Colonic mucosa (tissue), 4 donors: ENCODE results near the gene MFSD2B. TPM values are rescaled to one million over a fixed set of nuclear protein-coding genes. Genes with fewer than 3 reads are reported as not detected.

Source experiments
- DNase-seq: peaks from one replicate; pipeline ENCODE4 v3.0.0-alpha.2; 2020
- H3K27ac ChIP-seq: fragments of 200-600 bp; one replicate; pipeline ENCODE4 v1.8.0; 2021
- H3K27me3 ChIP-seq: fragments of 200-600 bp; one replicate; pipeline ENCODE4 v1.8.0; 2021
- H3K36me3 ChIP-seq: fragments of 200-600 bp; one replicate; pipeline ENCODE4 v1.8.0; 2021
- H3K4me1 ChIP-seq: fragments of 200-600 bp; one replicate; pipeline ENCODE4 v1.8.0; 2021; ENCODE audit warnings: mild to moderate bottlenecking
- H3K4me3 ChIP-seq: fragments of 200-600 bp; one replicate; pipeline ENCODE4 v1.8.0; 2021
- H3K9ac ChIP-seq, 2 donors: one replicate each; pipeline ENCODE4 v1.7.0; 2013; ENCODE audit warnings: control low read depth in 2 of 2, low read depth in 2 of 2, low read length in 2 of 2
- H3K9me3 ChIP-seq: fragments of 200-600 bp; one replicate; pipeline ENCODE4 v1.8.0; 2021
- CTCF ChIP-seq: fragments of 200-600 bp; IDR thresholded peaks from one replicate; pipeline ENCODE4 v1.8.0; 2022; ENCODE audit warnings: antibody characterized with exemption, mild to moderate bottlenecking
- intact Hi-C: fragments of 100-400 bp; cut with DNase I; formaldehyde crosslinking; loops from one replicate; pipeline ENCODE4 v1.14.1; 2022
- total RNA-seq, 2 donors: library from RNA; stranded (reverse); fragmentation: NEBNext Ultra II Directional in 1 of 2; extraction: Animal tissue kit (Norgen Biotek cat#: 25700) in 1 of 2; gene quantifications; one replicate each; pipeline ENCODE4 v1.2.1, GENCODE V29; 2021
- donor health status: healthy.
- donor health status: DM: no; HTN: no; CAD: no.
- donor health status: DM: no; HTN: no; CAD: no.

Gene MFSD2B
- total RNA-seq, 2 donors from 2014 or later, result 0.20 TPM; not detected in 1

GRCh38 chr2:24045511-24046508, 35.9 kb downstream of the MFSD2B start:
- peak overlapping the region in 1 of 2 donors; percentile 19 for H3K9ac ChIP-seq
- H3K4me1 ChIP-seq, result peaks cover 11% of the 10 kb centered on the region
- H3K27ac ChIP-seq, result no peak overlapping the region
- DNase-seq, result no peak
- H3K9me3 ChIP-seq, result no peaks in the 10 kb centered on the region
- no peaks in the 10 kb centered on the region for H3K36me3 ChIP-seq
- H3K27me3 ChIP-seq, result no peaks in the 10 kb centered on the region
- no peak for TF ChIP-seq CTCF
- intact Hi-C loops, result no loop called here
- no peak overlapping the region for H3K4me3 ChIP-seq

- DNase-seq, result no peak
- Histone ChIP-seq H3K9me3 (no peaks in the 10 kb centered on the region), H3K27ac (peak overlapping the region; percentile 44), H3K9ac (peak overlapping the region in 1 of 2 donors; percentile 77), H3K4me1 (peaks cover 11% of the 10 kb centered on the region), H3K4me3 (peak overlapping the region; percentile 54), H3K27me3 (no peaks in the 10 kb centered on the region), H3K36me3 (no peaks in the 10 kb centered on the region)
- intact Hi-C loops, result no loop called here
- TF ChIP-seq CTCF, result no peak
Measured at GRCh38 chr2:24046599-24046929, 36.7 kb downstream of the MFSD2B start.

GRCh38 chr2:24046930-24047702, 37.2 kb downstream of the MFSD2B start, which contains the start of gene WDCP:
TSS of gene WDCP (minus strand) at chr2:24047391. CDS start at chr2:24039494, 7,897 bp downstream.
- H3K9me3 ChIP-seq, result no peaks in the 10 kb centered on the region
- peak within 1 kb of the TSS; percentile 44 for H3K27ac ChIP-seq
- no peaks in the 10 kb centered on the region for H3K36me3 ChIP-seq
- H3K9ac ChIP-seq, result peak within 1 kb of the TSS; percentile 67 to 77
- H3K4me1 ChIP-seq, result peaks cover 11% of the 10 kb centered on the region
- no peak for TF ChIP-seq CTCF
- no peaks in the 10 kb centered on the region for H3K27me3 ChIP-seq
- peak; percentile 97 for DNase-seq
- intact Hi-C loops, result no loop called here
- peak within 1 kb of the TSS; percentile 54 for H3K4me3 ChIP-seq

- Histone ChIP-seq H3K9me3 (no peaks in the 10 kb centered on the region), H3K4me3 (no peak overlapping the region), H3K36me3 (no peaks in the 10 kb centered on the region), H3K27me3 (no peaks in the 10 kb centered on the region), H3K4me1 (peaks cover 11% of the 10 kb centered on the region), H3K9ac (peak overlapping the region in 1 of 2 donors; percentile 77), H3K27ac (no peak overlapping the region)
- intact Hi-C loops, result no loop called here
- DNase-seq, result no peak
- TF ChIP-seq CTCF, result no peak
Measured at GRCh38 chr2:24047703-24048033, 37.8 kb downstream of the MFSD2B start.

- Histone ChIP-seq H3K36me3 (no peaks in the 10 kb centered on the region), H3K9me3 (no peaks in the 10 kb centered on the region), H3K4me3 (peak overlapping the region; percentile 55), H3K9ac (no peak overlapping the region), H3K27ac (no peak overlapping the region), H3K27me3 (no peaks in the 10 kb centered on the region), H3K4me1 (peaks cover 11% of the 10 kb centered on the region)
- no peak for TF ChIP-seq CTCF
- DNase-seq, result no peak
- intact Hi-C loops, result no loop called here
Measured at GRCh38 chr2:24048769-24049484, 39.0 kb downstream of the MFSD2B start.
